GM18861 (cell line): ENCODE data around the gene KLHL2.
"Not testable (repeated sequence)": the region's sequence is repeated elsewhere in the genome, so short reads cannot be mapped to it uniquely, and the experiment has no call there.

ENCODE experiments used
- ATAC-seq: cut with Tn5 transposase; IDR thresholded peaks from one replicate; pipeline ENCODE4 v1.9.1; 2021; ENCODE audit not compliant: unreplicated experiment

The KLHL2 gene

GRCh38 chr4:165199722-165200121 lies 7.6 kb upstream of the KLHL2 start:
- ATAC-seq: no peak

GRCh38 chr4:165201806-165202205 lies 5.6 kb upstream of the KLHL2 start:
- no peak for ATAC-seq

- ATAC-seq: no peak
Measured at GRCh38 chr4:165203541-165204461, 3.6 kb upstream of the KLHL2 start.

GRCh38 chr4:165204462-165204830 lies 2.9 kb upstream of the KLHL2 start:
- ATAC-seq: no peak

- ATAC-seq: peak; percentile 13
Measured at GRCh38 chr4:165207016-165207430, 338 bp upstream of the KLHL2 start.

- no peak for ATAC-seq
Measured at GRCh38 chr4:165208221-165208652, 876 bp downstream of the KLHL2 start.

GRCh38 chr4:165208741-165209388 lies 1.5 kb downstream of the KLHL2 start:
- ATAC-seq: no peak

GRCh38 chr4:165209796-165210195 lies 2.4 kb downstream of the KLHL2 start:
- no peak for ATAC-seq

- ATAC-seq: no peak
Measured at GRCh38 chr4:165210566-165210965, 3.2 kb downstream of the KLHL2 start.

GRCh38 chr4:165212647-165213046 lies 5.3 kb downstream of the KLHL2 start:
- ATAC-seq: not testable (repeated sequence)

GRCh38 chr4:165213404-165213803 lies 6.0 kb downstream of the KLHL2 start:
- ATAC-seq: not testable (repeated sequence)

- ATAC-seq: not testable (repeated sequence)
Measured at GRCh38 chr4:165213991-165214709, 6.8 kb downstream of the KLHL2 start.

- ATAC-seq: peak; percentile 51
Measured at GRCh38 chr4:165215034-165215751, 7.8 kb downstream of the KLHL2 start.

GRCh38 chr4:165215761-165216487 lies 8.6 kb downstream of the KLHL2 start:
- peak; percentile 48 for ATAC-seq

- no peak for ATAC-seq
Measured at GRCh38 chr4:165217325-165217724, 10.0 kb downstream of the KLHL2 start.

- not testable (repeated sequence) for ATAC-seq
Measured at GRCh38 chr4:165221306-165221705, 13.9 kb downstream of the KLHL2 start.

GRCh38 chr4:165221993-165222650 lies 14.8 kb downstream of the KLHL2 start:
- not testable (repeated sequence) for ATAC-seq

- no peak for ATAC-seq
Measured at GRCh38 chr4:165222651-165222994, 15.3 kb downstream of the KLHL2 start.

GRCh38 chr4:165227401-165227800 lies 20.0 kb downstream of the KLHL2 start:
- ATAC-seq: not testable (repeated sequence)
